ENCODE results near the gene DHRSX.

Gene DHRSX

GRCh38 chrX:2237976-2238375 is 262.8 kb downstream of the DHRSX start:
- ATAC-seq: no peak
- TF ChIP-seq CSRNP3 (CRISPR knock-in tag; IDR thresholded peaks at IDR 0.05) (no peak), BACH2 (CRISPR knock-in tag; IDR thresholded peaks at IDR 0.05; ENCODE audit: borderline replicate concordance) (no peak), ESRRG (CRISPR knock-in tag; IDR thresholded peaks at IDR 0.05) (no peak), PPARA (CRISPR knock-in tag; IDR thresholded peaks at IDR 0.05; ENCODE audit: borderline replicate concordance) (no peak), SNAI2 (CRISPR knock-in tag; IDR thresholded peaks at IDR 0.05) (no peak), PATZ1 (CRISPR knock-in tag; IDR thresholded peaks at IDR 0.05; ENCODE audit: borderline replicate concordance) (no peak)

- ATAC-seq: no peak
- TF ChIP-seq PPARA (CRISPR knock-in tag; IDR thresholded peaks at IDR 0.05; ENCODE audit: borderline replicate concordance) (no peak), ARNTL (CRISPR knock-in tag; IDR thresholded peaks at IDR 0.05; ENCODE audit: borderline replicate concordance, low read depth) (no peak), CSDC2 (CRISPR knock-in tag; IDR thresholded peaks at IDR 0.05) (no peak), CREB5 (CRISPR knock-in tag; IDR thresholded peaks at IDR 0.05; ENCODE audit: low read depth) (no peak), TCF4 (CRISPR knock-in tag; IDR thresholded peaks at IDR 0.05; ENCODE audit: borderline replicate concordance) (no peak), ZNF70 (CRISPR knock-in tag; IDR thresholded peaks at IDR 0.05) (no peak), ZNF8 (CRISPR knock-in tag; IDR thresholded peaks at IDR 0.05) (no peak)
These were observed 269.1 kb downstream of the DHRSX start for GRCh38 chrX:2231570-2232192.

GRCh38 chrX:2230457-2230856 is 270.3 kb downstream of the DHRSX start:
- TF ChIP-seq SNAI2 (CRISPR knock-in tag; IDR thresholded peaks at IDR 0.05) (no peak), ESRRG (CRISPR knock-in tag; IDR thresholded peaks at IDR 0.05) (no peak), TOX (CRISPR knock-in tag; IDR thresholded peaks at IDR 0.05; ENCODE audit: borderline replicate concordance) (no peak), ZFP3 (CRISPR knock-in tag; IDR thresholded peaks at IDR 0.05) (no peak), ZC3H10 (CRISPR knock-in tag; IDR thresholded peaks at IDR 0.05) (no peak), ZNF8 (CRISPR knock-in tag; IDR thresholded peaks at IDR 0.05) (no peak), ISL1 (CRISPR knock-in tag; IDR thresholded peaks at IDR 0.05) (no peak), ZNF70 (CRISPR knock-in tag; IDR thresholded peaks at IDR 0.05) (no peak), PPARA (CRISPR knock-in tag; IDR thresholded peaks at IDR 0.05; ENCODE audit: borderline replicate concordance) (no peak), ARNTL (CRISPR knock-in tag; IDR thresholded peaks at IDR 0.05; ENCODE audit: borderline replicate concordance, low read depth) (no peak), CSDC2 (CRISPR knock-in tag; IDR thresholded peaks at IDR 0.05) (no peak), BACH2 (CRISPR knock-in tag; IDR thresholded peaks at IDR 0.05; ENCODE audit: borderline replicate concordance) (no peak), TCF4 (CRISPR knock-in tag; IDR thresholded peaks at IDR 0.05; ENCODE audit: borderline replicate concordance) (no peak), PATZ1 (CRISPR knock-in tag; IDR thresholded peaks at IDR 0.05; ENCODE audit: borderline replicate concordance) (no peak), GLIS3 (CRISPR knock-in tag; IDR thresholded peaks at IDR 0.05) (no peak)
- ATAC-seq: no peak

- TF ChIP-seq CSRNP3 (CRISPR knock-in tag; IDR thresholded peaks at IDR 0.05) (no peak), RARB (CRISPR knock-in tag; IDR thresholded peaks at IDR 0.05) (no peak), ZC3H10 (CRISPR knock-in tag; IDR thresholded peaks at IDR 0.05) (no peak), ZFP3 (CRISPR knock-in tag; IDR thresholded peaks at IDR 0.05) (no peak), PPARA (CRISPR knock-in tag; IDR thresholded peaks at IDR 0.05; ENCODE audit: borderline replicate concordance) (no peak), SNAI2 (CRISPR knock-in tag; IDR thresholded peaks at IDR 0.05) (no peak), ZFP30 (CRISPR knock-in tag; IDR thresholded peaks at IDR 0.05) (no peak), TOX (CRISPR knock-in tag; IDR thresholded peaks at IDR 0.05; ENCODE audit: borderline replicate concordance) (no peak), ZNF565 (CRISPR knock-in tag; conservative IDR thresholded peaks at IDR 0.05; ENCODE audit: low read depth) (no peak)
- ATAC-seq: no peak
These were observed 272.2 kb downstream of the DHRSX start for GRCh38 chrX:2228536-2228935.

Measured in SK-N-SH treated with all-trans-retinoic acid at 6 μM for 48 hours (cell line).